Measurements from ENCODE around the gene IL13RA1. TPM values are rescaled to one million over a fixed set of nuclear protein-coding genes. Genes with fewer than 3 reads are reported as not detected.

Gene IL13RA1
- total RNA-seq, 1 donor from 2014 or later, result 3.2 TPM

DNA sequence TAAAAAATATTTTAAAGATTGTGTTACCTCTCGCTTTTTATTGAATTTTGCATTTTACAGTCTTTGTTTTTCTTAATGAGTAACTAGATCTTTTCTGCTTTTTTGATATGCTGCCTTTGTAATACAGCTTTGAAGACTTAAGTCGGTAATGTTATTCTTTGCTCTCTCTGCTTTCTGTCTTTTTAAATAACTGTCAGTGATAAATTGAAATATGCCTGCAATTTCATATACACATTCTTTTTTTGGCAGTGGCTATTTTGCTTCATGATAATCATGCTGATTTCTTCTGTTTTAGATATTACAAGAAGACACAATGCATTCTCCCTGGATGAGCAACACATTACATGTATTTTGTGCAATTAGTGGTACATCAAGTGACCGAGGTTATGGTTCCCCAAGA lies 42.0 kb upstream of the IL13RA1 start:
- no peaks in the 10 kb centered on the region for H4K20me1 ChIP-seq (ENCODE audit: low read depth)
- no peaks in the 10 kb centered on the region for H3K36me3 ChIP-seq
- H3K79me2 ChIP-seq (ENCODE audit: low read depth), result no peaks in the 10 kb centered on the region
- Mint-ChIP-seq H3K4me3 (no peak overlapping the region), H3K9me3 (no peaks in the 10 kb centered on the region), H3K27ac (no peak overlapping the region), H3K27me3 (ENCODE audit: insufficient read depth, low read depth) (no peaks in the 10 kb centered on the region), H3K36me3 (peaks cover 9% of the 10 kb centered on the region), H3K4me1 (no peaks in the 10 kb centered on the region)
- H3K27ac ChIP-seq, result no peak overlapping the region
- H3K4me2 ChIP-seq, result no peak overlapping the region
- no peaks in the 10 kb centered on the region for H3K27me3 ChIP-seq
- H3K4me3 ChIP-seq, result no peak overlapping the region
- no peak overlapping the region for H3K9ac ChIP-seq
- no peak for DNase-seq (ENCODE audit: low spot score)
- no peaks in the 10 kb centered on the region for H3F3A ChIP-seq (ENCODE audit: low read depth)
- TF ChIP-seq EZH2phosphoT487 (IDR thresholded peaks at IDR 0.05) (no peak), EZH2 (IDR thresholded peaks at IDR 0.05) (no peak), CTCF (IDR thresholded peaks at IDR 0.05) (no peak)
- H3K9me3 ChIP-seq (ENCODE audit: low read depth), result no peaks in the 10 kb centered on the region
- H2AFZ ChIP-seq (replicated peaks), result no peak overlapping the region
- no peaks in the 10 kb centered on the region for H3K4me1 ChIP-seq

DNA sequence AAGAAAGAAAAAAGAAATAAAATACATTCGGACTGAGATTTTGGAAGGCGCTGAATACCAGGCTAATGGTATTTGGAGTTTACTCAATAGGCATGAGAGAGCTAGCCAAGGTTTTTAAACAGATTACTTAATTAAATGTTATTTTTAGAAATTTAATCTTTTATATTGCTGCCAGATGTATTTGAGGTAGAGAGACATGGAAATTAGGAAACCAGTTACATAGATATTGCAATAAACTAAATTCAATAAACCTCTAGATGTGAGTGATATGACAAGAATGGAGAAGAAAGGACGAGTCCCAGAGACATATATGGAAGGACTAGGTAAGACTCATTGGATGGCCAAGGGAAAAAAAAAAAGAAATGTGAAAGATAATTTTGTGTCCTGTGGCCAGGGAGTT lies 38.5 kb upstream of the IL13RA1 start:
- Histone ChIP-seq H3K9ac (no peak overlapping the region), H3K9me3 (ENCODE audit: low read depth) (no peaks in the 10 kb centered on the region), H3F3A (ENCODE audit: low read depth) (no peaks in the 10 kb centered on the region), H3K4me3 (no peak overlapping the region), H3K27me3 (no peaks in the 10 kb centered on the region), H3K27ac (no peak overlapping the region), H4K20me1 (ENCODE audit: low read depth) (no peaks in the 10 kb centered on the region), H3K79me2 (ENCODE audit: low read depth) (no peaks in the 10 kb centered on the region), H3K4me1 (no peaks in the 10 kb centered on the region), H3K36me3 (no peaks in the 10 kb centered on the region), H3K4me2 (no peak overlapping the region), H2AFZ (replicated peaks) (no peak overlapping the region)
- Mint-ChIP-seq H3K9me3 (no peaks in the 10 kb centered on the region), H3K27ac (no peak overlapping the region), H3K4me1 (no peaks in the 10 kb centered on the region), H3K36me3 (peaks cover 5% of the 10 kb centered on the region), H3K27me3 (ENCODE audit: insufficient read depth, low read depth) (no peaks in the 10 kb centered on the region), H3K4me3 (no peak overlapping the region)
- no peak for DNase-seq (ENCODE audit: low spot score)
- TF ChIP-seq CTCF (IDR thresholded peaks at IDR 0.05), result no peak
- no peak for TF ChIP-seq EZH2 (IDR thresholded peaks at IDR 0.05)
- TF ChIP-seq EZH2phosphoT487 (IDR thresholded peaks at IDR 0.05), result no peak

GRCh38 chrX:118693843-118694242 lies 33.6 kb upstream of the IL13RA1 start:
- Mint-ChIP-seq H3K4me1 (no peaks in the 10 kb centered on the region), H3K27ac (no peak overlapping the region), H3K36me3 (peaks cover 2% of the 10 kb centered on the region), H3K4me3 (no peak overlapping the region), H3K27me3 (ENCODE audit: insufficient read depth, low read depth) (no peaks in the 10 kb centered on the region), H3K9me3 (no peaks in the 10 kb centered on the region)
- no peak overlapping the region for H3K9ac ChIP-seq
- no peak for TF ChIP-seq EZH2phosphoT487 (IDR thresholded peaks at IDR 0.05)
- no peak for TF ChIP-seq EZH2 (IDR thresholded peaks at IDR 0.05)
- no peak for TF ChIP-seq CTCF (IDR thresholded peaks at IDR 0.05)
- H3F3A ChIP-seq (ENCODE audit: low read depth), result no peaks in the 10 kb centered on the region
- no peaks in the 10 kb centered on the region for H4K20me1 ChIP-seq (ENCODE audit: low read depth)
- H3K4me1 ChIP-seq, result no peaks in the 10 kb centered on the region
- H3K4me2 ChIP-seq, result no peak overlapping the region
- H3K79me2 ChIP-seq (ENCODE audit: low read depth), result no peaks in the 10 kb centered on the region
- no peaks in the 10 kb centered on the region for H3K36me3 ChIP-seq
- no peak overlapping the region for H2AFZ ChIP-seq (replicated peaks)
- H3K27me3 ChIP-seq, result no peaks in the 10 kb centered on the region
- DNase-seq (ENCODE audit: low spot score), result no peak
- peaks cover 5% of the 10 kb centered on the region for H3K9me3 ChIP-seq (ENCODE audit: low read depth)
- no peak overlapping the region for H3K4me3 ChIP-seq
- no peak overlapping the region for H3K27ac ChIP-seq
